Stimulated activated CD4-positive, alpha-beta T cell treated with anti-CD3 and anti-CD28 coated beads, TNF-alpha, amount 100 ng/mL, for 24 hours (primary cell): ENCODE data around the gene CMSS1.

Source experiments
- DNase-seq, 3 experiments: peaks; one replicate each; pipeline ENCODE4 v3.0.0-alpha.2; 2020; ENCODE audit warnings: low read depth in 3 of 3

Gene CMSS1

GRCh38 chr3:99933971-99934750 is 116.5 kb downstream of the CMSS1 start:
- DNase-seq: no peak

- no peak for DNase-seq
These were observed 117.5 kb downstream of the CMSS1 start for GRCh38 chr3:99934975-99935797.

DNA sequence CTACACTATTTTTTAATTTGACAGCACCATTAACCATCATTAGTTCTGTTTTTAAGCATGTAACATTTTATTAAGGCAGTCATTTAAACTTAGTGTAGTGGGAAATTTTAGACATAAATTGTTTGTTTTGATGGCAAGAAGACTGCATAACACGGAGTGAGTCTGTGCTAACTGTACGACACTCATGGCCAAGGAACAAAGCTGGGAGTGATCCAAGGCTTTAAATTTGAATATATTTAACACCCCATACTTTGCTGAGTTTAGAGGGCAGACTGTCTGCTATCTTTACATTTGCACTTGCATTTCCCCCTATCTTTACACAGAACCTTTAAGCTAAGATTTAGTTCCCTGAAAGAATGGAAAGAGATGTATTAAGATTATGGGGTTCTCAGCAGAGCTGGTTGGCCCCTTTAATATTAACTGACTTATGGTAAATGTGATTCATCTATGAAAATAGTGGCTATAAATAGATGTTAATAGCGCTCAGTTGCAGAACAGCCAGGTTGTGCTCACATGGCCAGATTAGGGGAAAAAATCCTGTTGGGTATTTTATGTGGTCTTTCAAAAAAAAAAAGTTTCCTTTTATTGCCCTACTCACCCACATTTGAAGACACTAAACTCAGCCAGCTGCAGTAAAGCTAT is 120.7 kb downstream of the CMSS1 start:
- no peak for DNase-seq

- no peak for DNase-seq
These were observed 122.2 kb downstream of the CMSS1 start for GRCh38 chr3:99939876-99940275.

DNA sequence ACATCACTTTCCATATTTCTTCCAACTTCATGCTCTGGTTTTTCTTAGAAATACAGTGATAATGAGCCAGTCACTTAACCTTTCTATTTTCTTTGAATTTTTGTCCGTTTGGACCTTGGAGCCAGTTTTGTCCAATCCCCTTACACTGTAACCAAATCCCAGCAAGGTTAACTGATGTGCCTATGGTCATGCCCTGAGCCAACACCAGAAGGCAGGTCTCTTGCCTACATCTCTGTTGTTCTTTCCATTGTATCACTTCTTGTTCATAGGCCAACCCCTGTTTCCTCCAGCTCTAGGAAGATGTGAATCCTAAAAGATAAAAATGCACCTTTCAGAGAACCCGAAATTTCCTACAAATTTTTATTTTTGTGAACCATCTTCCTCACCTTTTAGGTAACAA is 122.7 kb downstream of the CMSS1 start:
- DNase-seq: no peak

DNA sequence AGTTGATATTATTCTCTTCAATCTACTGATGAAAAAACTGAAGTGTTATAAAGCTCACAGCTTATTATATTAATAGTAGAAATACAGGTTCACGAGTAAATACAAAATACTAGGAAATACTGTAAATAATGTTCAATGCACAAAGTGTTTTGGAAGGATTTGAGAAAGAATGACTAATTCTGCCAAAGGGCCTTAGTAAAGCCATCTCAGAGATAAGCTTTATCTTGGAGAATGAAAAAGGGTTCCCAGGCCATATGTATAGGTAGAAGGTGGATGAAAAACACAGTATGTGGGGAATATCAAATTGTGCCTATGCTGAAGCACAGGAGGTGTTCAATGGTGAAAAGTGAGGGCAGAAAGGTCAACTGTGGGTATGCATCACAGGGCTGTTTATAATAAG is 123.5 kb downstream of the CMSS1 start:
- DNase-seq: no peak

- no peak for DNase-seq
These were observed 126.5 kb downstream of the CMSS1 start for GRCh38 chr3:99943931-99944761.

GRCh38 chr3:99945328-99945995 is 127.8 kb downstream of the CMSS1 start:
- DNase-seq: no peak

GRCh38 chr3:99947356-99947755 is 129.7 kb downstream of the CMSS1 start:
- DNase-seq: no peak

DNA sequence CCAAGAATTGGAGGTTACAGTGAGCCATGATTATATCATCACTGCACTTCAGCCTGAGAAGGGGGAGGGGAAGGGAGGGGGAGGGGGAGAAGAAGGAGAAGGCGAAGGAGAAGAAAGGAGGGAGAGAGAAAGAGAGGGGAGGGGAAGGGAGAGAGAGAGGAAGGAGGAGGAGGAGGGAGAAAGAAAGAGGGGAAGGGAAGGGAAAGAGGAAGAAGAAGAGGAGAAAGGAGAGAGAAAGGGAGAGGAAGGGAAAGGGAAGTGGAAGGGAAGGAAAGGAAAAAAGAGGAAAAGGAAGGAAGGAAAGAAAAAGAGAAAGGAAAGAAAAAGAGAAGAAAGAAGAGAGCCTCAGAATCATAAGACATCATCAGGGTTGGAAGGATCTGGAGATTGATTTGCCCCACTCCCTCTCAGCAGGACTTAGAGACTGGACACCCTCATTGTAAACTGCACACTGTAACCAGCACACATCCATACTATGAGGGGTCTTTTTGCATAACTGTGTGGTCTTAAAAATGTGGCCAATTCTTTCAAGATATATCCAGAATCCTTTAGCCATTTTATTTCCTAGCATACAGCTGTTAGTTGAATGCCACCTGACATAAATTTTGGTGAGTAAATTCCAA is 130.9 kb downstream of the CMSS1 start:
- DNase-seq: no peak

DNA sequence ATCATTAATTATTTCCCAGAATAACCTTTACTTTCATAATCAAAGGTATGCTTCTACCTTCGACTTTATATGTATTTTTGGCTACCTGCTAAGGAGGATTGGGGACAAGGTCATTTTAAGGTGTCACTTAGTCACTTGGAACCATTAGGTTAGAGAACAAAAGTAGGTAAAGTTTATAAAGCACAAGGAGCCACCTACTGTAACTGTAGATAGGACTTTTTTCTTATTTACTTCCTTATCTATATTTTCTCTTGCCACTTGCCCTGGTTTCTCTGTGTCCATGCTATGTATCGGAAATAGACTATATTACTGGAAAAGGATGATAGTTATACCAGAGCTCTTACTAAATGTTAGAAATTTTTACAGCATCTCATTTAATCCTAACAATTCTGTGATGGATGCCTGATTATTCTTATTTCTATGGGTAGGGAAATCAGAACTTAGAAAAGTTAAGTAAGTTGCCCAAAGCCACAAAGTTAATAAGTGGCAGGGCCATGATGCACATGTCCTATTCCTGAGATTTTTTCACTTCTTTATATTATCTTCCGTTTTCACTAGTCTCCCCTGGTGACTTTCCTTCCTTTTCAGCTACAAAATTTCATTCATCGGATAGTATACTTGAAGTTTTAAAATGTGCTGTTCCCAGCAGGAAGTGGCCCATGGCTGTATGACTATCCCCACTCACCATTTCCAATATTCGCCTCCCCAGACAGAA is 132.5 kb downstream of the CMSS1 start:
- DNase-seq: no peak

DNA sequence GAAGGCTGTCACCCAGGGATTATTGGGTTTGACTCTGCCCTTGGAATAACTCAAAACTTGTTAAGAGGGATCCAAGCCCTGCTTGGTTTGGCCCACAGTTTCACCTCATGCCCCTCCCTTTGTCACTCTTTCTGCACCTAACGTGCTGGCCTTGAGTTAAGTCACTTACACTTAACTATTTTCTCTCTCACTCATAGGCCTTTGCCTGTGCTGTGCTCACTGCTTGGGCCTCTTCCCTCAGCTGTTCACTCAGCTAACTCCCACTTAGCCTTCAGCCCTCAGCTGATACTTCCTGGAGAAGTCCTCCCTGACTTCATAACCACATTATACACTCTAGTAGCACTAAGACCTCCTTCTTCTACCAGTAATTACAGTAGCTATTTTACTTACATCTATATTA is 133.3 kb downstream of the CMSS1 start:
- DNase-seq: no peak

DNA sequence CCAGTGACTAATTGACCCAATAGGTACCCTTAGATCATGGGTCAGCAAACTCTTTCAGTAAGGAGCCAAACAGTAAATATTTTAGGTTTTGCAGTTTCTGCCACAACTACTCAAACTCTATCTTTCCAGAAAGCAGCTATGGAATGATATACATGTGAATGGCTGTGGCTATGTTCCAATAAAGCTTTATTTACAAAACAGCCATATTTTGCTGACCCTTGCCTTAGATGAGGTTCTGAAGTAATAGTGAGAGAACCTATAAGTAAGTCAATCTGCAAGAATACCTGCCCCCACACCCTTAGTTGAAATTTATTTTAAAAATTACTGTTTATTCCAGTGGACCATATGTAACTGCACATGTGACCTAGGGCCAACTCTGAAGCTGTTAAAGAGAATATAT is 134.0 kb downstream of the CMSS1 start:
- no peak for DNase-seq

- no peak for DNase-seq
These were observed 134.6 kb downstream of the CMSS1 start for GRCh38 chr3:99952306-99952705.

DNA sequence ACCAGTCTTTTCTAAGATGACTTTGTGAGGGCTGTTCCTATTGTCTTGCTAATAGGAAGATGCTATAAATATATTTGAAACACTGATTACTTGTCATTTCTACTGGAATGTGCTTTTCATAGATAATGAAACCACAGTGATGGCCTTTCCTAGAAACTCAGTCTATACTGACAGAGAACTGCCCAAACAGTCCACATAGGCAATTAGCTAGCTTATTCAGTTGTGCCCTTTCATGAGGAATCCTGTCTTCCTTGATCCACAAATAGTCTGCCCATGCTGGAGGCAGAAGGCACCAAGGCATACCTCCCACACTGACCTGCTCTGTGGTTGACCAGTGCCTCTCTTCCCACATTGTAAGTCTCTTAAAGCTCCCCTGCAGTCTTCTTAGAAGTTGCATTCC is 135.9 kb downstream of the CMSS1 start:
- no peak for DNase-seq

GRCh38 chr3:99954914-99955644 is 137.4 kb downstream of the CMSS1 start:
- DNase-seq: no peak

DNA sequence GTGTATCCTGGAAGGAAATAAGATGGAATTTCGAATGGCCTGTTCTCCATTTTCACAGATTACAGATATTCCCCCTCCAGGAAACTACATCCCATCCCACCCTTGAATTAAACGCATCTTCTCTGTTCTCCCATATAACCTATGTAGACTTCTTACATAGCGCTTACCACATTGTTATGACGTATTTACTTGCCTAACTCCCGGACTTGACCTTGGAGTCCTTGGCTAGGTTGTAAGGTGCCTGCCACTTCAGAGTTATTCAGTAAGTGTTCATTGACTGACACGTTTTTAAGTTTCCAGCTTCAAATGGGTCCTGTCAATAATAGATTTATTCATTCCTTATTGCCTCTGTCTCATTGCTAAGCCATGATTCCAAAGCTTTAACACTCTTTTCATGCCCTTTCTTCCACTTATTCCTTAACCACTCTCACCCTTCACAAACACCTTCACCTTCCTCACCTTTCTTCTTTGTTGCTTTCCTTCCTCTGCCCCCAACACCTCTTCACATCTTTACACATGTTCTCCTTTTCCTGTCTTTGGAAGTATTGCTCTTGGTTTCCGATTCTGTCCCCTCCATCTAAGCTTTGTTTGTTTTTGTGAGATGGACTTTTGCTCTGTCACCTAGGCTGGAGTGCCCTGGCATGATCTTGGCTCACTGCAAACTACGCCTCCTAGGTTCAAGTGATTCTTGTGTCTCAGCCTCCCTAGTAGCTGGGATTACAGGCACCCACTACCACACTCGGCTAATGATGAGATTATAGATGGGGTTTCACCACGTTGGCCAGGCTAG is 138.3 kb downstream of the CMSS1 start:
- DNase-seq: no peak

DNA sequence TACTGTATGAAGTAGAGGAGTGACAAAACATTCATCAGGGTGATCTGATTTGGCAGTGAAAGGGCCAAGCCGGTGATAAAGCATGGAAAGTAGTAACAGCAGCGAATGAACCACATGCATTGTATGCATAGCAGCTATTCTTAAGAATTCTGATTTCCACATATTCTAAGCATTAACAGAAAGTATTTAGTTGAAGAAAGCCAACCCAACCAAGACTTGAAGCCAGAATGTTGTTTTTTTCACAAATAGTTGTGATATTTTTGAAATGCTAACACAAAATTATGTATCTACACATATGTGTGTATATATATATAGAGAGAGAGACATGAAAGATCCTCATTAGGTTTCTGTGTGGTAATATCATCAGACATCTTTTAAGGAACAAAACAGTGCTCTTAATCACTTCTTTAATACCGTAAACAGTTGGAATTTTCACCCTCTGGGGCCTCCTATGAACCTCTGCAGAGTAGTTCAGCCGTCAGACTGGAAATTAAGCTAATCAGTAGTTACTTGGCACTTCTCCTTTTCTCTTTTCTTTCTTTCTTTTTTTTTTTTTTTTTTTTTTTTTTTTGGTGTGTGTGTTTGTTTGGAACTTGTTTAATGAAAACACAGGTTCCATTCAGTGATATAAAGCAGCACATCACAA is 139.6 kb downstream of the CMSS1 start:
- DNase-seq: no peak
